ENCODE measurements around the gene ATRAID. TPM values are rescaled to one million over a fixed set of nuclear protein-coding genes. Genes with fewer than 3 reads are reported as not detected.

ATRAID gene
- total RNA-seq, 1 experiment from 2014 or later = 92.8 TPM

GRCh38 chr2:27242614-27242951 lies 30.7 kb downstream of the ATRAID start:
- H3K9me2 ChIP-seq (ENCODE audit: insufficient read depth) = no peaks in the 10 kb centered on the region
- CTCF ChIA-PET = interaction anchor here (0.6 to 0.7 kb wide), 2 partner anchors 61 to 155 kb away, joined by 4 to 26 read pairs; no protein-coding TSS in a partner anchor
- H3K9me3 ChIP-seq (ENCODE audit: insufficient read depth, low read depth) = no peaks in the 10 kb centered on the region
- H3K4me1 ChIP-seq (replicated peaks; ENCODE audit: insufficient read depth) = no peaks in the 10 kb centered on the region
- intact Hi-C loops (cut with micrococcal nuclease; ENCODE audit: unreplicated experiment) = no loop called here
- no peaks in the 10 kb centered on the region for H3K27me3 ChIP-seq (ENCODE audit: insufficient read depth, low read depth)
- H3K27ac ChIP-seq = no peak overlapping the region
- no TSS peak for BruUV-seq (replicated peaks)
- POLR2A ChIA-PET (ENCODE audit: unreplicated experiment) = no interaction called here
- H3F3A ChIP-seq (ENCODE audit: insufficient read depth, low read depth) = peaks cover 4% of the 10 kb centered on the region; the same call in 1 of the 2 replicates
- H3K4me2 ChIP-seq = no peak overlapping the region
- no peaks in the 10 kb centered on the region for H4K20me1 ChIP-seq (ENCODE audit: insufficient read depth)
- no peak for DNase-seq
- H3K36me3 ChIP-seq (ENCODE audit: low read depth) = peaks cover 3% of the 10 kb centered on the region; the same call in 1 of the 2 replicates
- H3K79me2 ChIP-seq (ENCODE audit: low read depth) = no peaks in the 10 kb centered on the region
- H3K4me3 ChIP-seq = no peak overlapping the region
- H2AFZ ChIP-seq = no peak overlapping the region
- TF ChIP-seq EZH2 (IDR thresholded peaks at IDR 0.05; ENCODE audit: low read depth) = no peak
- TF ChIP-seq CTCF (conservative IDR thresholded peaks at IDR 0.05) = no peak

GRCh38 chr2:27243391-27244130 lies 31.7 kb downstream of the ATRAID start:
- no peak for DNase-seq
- BruUV-seq (replicated peaks) = no TSS peak
- intact Hi-C loops (cut with micrococcal nuclease; ENCODE audit: unreplicated experiment) = no loop called here
- Histone ChIP-seq H3K4me2 (no peak overlapping the region), H3F3A (ENCODE audit: insufficient read depth, low read depth) (peaks cover 4% of the 10 kb centered on the region; the same call in 1 of the 2 replicates), H3K27me3 (ENCODE audit: insufficient read depth, low read depth) (no peaks in the 10 kb centered on the region), H3K9me2 (ENCODE audit: insufficient read depth) (no peaks in the 10 kb centered on the region), H4K20me1 (ENCODE audit: insufficient read depth) (no peaks in the 10 kb centered on the region), H3K4me1 (replicated peaks; ENCODE audit: insufficient read depth) (no peaks in the 10 kb centered on the region), H3K4me3 (no peak overlapping the region), H3K27ac (no peak overlapping the region), H3K9me3 (ENCODE audit: insufficient read depth, low read depth) (no peaks in the 10 kb centered on the region), H3K36me3 (ENCODE audit: low read depth) (peaks cover 3% of the 10 kb centered on the region; the same call in 1 of the 2 replicates), H3K79me2 (ENCODE audit: low read depth) (no peaks in the 10 kb centered on the region), H2AFZ (no peak overlapping the region)
- POLR2A ChIA-PET (ENCODE audit: unreplicated experiment) = no interaction called here
- CTCF ChIA-PET = no interaction called here
- TF ChIP-seq CTCF (conservative IDR thresholded peaks at IDR 0.05) (no peak), EZH2 (IDR thresholded peaks at IDR 0.05; ENCODE audit: low read depth) (no peak)

GRCh38 chr2:27245116-27245515 lies 33.3 kb downstream of the ATRAID start:
- no peaks in the 10 kb centered on the region; the same call in 1 of the 2 replicates for H3K27me3 ChIP-seq (ENCODE audit: insufficient read depth, low read depth)
- intact Hi-C loops (cut with micrococcal nuclease; ENCODE audit: unreplicated experiment) = no loop called here
- BruUV-seq (replicated peaks) = no TSS peak
- H3K4me1 ChIP-seq (replicated peaks; ENCODE audit: insufficient read depth) = no peaks in the 10 kb centered on the region
- no peak overlapping the region for H3K4me2 ChIP-seq
- no peak overlapping the region for H3K27ac ChIP-seq
- H3K36me3 ChIP-seq (ENCODE audit: low read depth) = peaks cover 3% of the 10 kb centered on the region; the same call in 1 of the 2 replicates
- POLR2A ChIA-PET (ENCODE audit: unreplicated experiment) = no interaction called here
- H3K9me2 ChIP-seq (ENCODE audit: insufficient read depth) = no peaks in the 10 kb centered on the region
- CTCF ChIA-PET = interaction anchor here (0.7 kb wide), 1 partner anchor 257 kb away, joined by 3 read pairs; no protein-coding TSS in a partner anchor
- no peak for DNase-seq
- TF ChIP-seq CTCF (conservative IDR thresholded peaks at IDR 0.05) (no peak), EZH2 (IDR thresholded peaks at IDR 0.05; ENCODE audit: low read depth) (no peak)
- no peak overlapping the region for H2AFZ ChIP-seq
- H3K9me3 ChIP-seq (ENCODE audit: insufficient read depth, low read depth) = no peaks in the 10 kb centered on the region
- H4K20me1 ChIP-seq (ENCODE audit: insufficient read depth) = no peaks in the 10 kb centered on the region
- H3F3A ChIP-seq (ENCODE audit: insufficient read depth, low read depth) = peaks cover 4% of the 10 kb centered on the region; the same call in 1 of the 2 replicates
- H3K4me3 ChIP-seq = no peak overlapping the region
- no peaks in the 10 kb centered on the region for H3K79me2 ChIP-seq (ENCODE audit: low read depth)

Data from PC-9 (cell line).